Effector CD4-positive, alpha-beta T cell (primary cell): ENCODE measurements around the gene CD19.
"Not testable (repeated sequence)": the region's sequence is repeated elsewhere in the genome, so short reads cannot be mapped to it uniquely, and the experiment has no call there.

Source experiments
- DNase-seq: peaks from one replicate; pipeline ENCODE4 v3.0.0-alpha.2; 2020

The CD19 gene

DNA sequence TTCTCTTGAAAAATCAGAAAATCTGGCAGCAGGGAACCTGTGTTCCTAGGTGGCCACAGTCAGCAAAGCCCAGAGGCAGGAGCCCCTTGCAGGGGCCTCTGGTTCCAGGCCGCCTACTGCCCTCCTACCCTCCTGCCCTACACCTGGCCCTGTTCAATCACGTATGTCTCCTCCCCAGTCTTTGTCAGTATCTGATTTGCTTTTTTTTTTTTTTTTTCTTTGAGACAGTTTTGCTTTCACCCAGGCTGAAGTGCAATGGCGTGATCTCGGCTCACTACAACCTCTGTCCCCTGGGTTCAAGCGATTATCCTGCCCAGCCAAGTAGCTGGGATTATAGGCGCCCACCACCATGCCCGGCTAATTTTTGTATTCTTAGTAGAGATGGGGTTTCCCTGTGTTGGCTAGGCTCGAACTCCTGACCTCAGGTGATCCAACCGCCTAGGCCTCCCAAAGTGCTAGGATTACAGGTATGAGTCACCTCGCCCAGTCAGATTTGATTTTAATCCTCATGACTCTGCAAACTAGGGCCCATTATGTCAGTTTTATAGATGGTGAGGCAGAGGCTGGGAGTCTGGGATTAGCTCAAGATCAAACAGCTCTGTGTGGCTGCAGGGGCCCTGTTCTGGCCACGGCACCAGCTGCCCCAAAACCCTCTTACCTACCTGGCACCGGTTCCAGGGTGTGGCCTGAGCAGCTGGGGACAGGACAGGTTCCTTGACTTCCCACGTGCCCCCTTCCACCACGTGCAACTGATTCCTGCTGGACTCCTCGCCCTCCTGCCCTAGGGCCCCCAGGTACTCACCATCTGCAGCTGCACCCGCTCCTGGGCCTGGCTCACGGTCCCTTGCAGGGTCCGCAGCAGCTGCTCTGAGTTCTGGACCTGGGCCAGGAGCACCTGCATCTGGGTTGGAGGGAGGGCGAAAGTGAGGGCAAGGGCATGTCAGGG, 21.4 kb upstream of the CD19 start:
- no peak for DNase-seq

DNA sequence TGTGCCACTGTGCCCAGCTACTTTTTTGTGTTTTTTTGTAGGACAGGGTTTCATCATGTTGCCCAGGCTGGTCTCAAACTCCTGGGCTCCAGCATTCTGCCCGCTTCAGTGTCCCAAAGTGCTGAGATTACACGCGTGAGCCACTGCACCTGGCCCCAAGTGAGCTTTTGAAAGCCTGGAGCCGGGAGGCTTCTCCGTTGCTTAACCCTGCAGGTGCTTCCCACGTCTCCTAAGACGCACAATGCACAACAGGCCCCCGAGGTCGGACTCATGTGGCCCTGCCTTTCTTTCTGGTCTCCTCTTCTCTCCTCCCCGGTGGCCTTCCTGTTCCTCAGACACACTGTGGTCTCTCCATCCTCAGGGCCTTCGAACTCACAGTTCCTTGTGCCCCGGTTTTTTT, 19.2 kb upstream of the CD19 start:
- no peak for DNase-seq

DNA sequence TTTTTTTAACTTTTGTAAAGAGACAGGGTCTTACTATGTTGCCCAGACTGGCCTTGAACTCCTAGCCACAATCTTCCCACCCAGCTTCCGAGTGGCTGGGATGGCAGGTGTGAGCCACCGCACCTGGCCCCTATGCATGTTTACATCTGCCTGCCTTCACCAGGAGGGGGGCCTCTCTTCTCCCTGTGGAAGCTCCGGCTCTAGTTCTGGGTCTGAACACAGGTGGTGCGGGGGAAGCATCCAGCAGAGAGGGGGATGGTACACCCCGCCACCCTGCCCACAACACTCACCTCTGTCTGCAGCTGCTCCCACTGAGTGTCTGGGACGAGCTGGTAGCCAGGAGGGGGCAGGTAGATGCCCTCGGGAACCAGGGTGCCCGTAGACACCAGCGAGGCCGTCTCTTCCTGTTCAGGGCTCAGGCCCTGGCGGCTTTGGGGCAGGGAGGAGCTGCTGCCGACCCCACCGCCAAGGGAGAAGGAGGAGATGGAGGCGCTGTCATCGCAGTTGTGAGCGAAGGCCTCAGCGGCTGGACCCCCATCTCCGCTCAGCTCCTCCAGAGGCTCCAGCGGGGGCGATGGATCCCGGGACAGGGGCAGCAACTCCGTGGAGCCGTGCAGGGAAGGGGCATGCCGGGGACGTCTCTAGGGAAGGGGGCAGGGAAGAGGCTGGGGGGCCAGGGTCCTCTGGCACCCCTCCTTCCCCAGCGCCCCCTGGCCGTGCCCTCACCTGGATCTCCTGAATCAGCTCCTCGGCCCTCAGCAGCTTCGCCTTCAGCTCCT, 17.6 kb upstream of the CD19 start:
- DNase-seq = no peak

DNA sequence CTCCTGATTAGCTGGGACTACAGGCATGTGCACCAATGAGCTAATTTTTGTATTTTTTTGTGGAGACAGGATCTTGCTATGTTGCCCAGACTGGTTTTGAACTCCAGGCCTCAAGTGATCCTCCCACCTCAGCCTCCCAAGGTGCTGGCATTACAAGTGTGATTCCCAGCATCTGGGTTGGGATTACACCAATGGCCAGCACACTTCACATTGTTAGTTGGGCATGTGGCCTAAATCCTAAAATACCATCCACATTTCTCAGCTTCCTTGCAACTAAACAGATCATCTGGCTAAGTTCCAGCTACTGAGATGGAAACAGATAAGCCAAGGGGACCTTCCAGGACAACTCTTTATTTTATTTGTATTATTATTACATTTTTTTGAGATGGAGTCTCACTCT, 16.6 kb upstream of the CD19 start:
- no peak for DNase-seq

DNA sequence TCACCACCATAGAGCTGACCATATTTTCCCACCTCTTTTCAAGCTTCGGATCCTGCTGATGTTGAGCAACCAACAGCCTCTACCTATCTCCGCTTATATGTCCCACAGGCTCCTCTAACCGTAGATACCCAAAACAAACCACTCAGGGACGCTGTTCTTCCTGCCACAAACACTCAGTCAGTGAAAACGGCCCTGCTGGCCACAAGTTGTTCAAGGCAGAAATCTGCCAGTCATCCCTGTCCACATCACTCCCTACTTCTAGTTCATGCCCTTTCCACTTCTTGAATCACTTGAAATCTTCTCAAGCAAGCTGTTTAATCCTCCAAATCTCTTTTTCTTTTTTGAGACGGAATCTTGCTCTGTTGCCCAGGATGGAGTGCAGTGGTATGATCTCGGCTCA, 14.7 kb upstream of the CD19 start:
- DNase-seq = no peak

DNA sequence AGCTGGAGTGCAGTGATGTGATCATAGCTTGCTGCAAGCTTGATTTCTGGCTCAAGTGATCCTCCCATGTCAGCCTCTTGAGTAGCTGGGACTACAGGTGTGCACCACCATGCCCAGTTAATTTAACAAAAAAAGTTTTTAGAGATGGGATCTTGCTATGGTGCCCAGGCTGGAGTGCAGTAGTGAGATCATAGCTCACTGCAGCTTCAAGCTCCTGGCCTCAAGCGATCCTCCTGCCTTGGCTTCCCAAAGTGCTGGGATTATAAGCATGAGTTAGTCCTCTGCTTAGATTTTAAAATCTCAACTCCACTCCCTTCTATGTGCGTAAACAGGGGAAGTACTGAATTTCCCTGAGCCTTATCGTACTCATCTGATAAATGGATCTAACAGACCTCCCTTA, 13.1 kb upstream of the CD19 start:
- DNase-seq = no peak

DNA sequence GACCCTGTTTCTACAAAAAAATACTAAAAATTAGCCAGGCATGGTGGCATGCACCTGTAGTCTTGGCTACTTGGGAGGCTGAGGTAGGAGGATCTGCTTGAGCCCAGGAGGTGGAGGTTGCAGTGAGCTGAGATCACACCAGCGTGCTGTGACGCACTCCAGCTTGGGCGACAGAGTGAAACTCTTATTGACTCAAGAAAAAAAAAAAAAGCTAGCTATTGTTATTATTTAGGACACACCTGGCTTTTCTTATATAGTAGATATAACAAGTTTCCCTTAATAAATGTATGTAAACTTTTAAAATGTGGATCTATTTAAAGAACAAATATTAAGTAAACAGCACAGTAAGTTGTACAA, 8.6 kb upstream of the CD19 start:
- no peak for DNase-seq

DNA sequence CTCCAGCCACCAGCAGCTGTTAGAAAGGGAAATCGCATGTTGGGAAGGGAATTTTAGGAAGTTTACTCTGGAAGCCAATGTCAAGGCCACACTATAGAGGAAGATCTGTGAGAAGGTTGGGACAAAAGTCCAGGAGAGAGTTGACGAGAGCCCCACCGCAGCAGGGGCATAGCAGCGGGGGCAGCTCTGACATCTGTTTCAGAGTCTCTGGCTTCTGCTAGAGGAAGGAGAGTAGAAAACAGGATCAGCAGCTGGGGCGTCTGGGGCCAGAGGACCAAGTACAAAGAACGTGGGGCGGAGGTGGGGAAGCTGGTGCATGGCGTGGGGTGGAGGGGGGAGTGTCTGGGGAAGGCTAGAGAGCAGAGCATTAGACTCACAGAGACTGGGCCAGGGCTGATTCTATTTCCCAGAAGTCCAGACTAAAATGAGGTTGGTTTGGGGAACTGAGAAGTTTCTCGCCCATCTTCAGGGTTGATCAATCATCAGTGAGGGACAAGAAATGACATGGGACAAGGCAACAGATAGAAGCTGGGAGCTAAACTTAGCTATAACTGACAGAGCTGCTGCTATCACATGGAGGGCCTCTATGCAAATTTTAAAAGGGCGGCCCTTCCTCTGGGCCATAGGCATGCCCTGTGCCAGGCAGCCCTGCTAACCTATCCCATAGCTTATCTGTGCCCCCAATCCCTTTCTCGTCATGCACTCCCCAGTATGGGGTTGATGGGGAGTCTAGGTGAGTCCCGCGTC, 7.9 kb upstream of the CD19 start:
- no peak for DNase-seq

DNA sequence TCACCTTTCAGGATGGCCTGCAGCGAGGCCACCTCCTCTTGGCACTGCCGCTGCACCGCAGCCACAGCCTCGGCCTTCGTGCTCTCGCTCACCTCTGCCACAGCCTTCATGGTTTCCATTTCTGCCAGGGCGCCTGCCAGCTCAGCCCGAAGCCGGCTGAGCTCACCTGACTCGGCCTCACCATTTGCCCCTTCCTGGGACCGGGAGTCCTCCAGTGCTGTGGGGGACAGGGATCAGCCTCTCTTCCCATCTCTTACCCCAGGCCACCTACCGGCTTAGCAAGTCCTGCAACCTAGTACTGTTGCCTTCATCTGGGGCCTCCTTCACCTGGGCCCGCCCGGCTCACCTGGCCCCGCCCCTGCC, 7.4 kb upstream of the CD19 start:
- DNase-seq = no peak

DNA sequence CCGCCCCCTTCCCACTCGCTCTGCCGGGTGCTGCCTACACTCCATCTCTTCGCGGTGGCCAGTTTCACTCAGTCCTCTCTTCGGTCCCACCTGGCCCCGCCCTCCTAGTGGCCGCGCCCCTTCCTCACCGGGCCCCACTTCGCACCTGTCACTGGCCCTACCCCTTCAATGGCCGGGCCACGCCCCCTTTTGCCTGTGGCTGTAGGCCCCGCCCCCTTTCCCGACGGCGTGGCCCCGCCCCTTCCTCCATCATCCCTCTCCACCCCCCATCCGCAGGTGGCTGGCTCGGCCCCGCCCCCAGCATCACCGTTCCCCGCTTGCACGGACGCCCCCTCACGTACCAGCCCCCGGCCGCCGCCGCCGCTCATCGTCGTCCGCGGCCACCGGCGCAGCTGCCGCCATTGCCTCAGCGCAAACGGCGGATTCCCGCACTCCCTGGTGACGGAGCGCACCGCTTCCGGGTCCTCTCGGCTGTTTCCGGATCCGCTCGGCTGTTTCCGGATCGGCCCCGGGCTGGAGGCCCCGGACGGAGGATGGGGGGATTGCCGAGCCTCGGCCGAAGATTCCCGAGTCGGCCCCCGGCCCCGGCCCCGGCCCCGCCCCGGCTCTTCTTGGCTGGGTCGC, 6.9 kb upstream of the CD19 start, which contains the start of gene RABEP2:
TSS of gene RABEP2 (minus strand) at position 477 of the 624 bp plus-strand sequence. CDS start at position 402, 75 bp downstream.
- peak; percentile 93 for DNase-seq

DNA sequence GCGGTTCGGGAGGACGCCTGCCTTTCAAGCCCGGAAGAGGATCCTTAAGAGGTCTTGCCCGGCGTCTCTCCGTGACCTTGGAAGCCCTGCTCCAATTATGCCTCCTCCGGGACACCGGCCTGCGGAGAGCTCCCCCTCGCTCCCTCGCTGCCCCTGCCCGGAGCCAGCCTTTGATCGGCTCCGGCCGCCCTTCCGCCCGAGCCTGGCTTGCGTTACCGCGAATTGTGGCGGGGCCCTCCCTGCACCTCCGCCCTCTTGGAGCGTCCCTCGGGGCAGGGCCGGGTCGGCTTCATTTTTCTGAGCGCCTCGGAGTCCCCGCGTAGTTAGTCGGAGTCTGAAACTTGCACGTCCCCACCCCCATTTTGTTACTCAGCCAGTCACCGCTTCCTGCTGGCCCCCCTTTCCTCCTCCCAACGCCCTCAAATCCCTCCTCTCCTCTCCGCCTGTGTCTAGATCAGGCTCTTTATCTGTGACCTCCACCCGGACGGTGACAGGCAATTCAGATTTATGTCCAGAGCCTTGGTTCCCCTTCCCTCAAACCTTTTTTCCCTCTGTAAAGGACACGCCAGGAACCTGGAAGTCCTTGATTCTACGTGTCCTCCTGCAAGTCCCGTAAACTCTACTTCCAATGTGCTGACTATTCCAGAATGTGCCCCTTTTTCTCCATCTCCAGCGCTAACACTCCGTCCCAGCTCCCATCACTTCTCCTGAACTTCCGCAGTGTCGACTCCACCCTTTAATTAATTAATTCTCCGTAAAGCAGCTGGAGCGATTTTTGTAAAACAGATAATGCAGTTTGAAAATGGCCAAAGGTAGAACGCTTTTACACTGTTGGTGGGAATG, 6.2 kb upstream of the CD19 start:
- peak; percentile 75 for DNase-seq

DNA sequence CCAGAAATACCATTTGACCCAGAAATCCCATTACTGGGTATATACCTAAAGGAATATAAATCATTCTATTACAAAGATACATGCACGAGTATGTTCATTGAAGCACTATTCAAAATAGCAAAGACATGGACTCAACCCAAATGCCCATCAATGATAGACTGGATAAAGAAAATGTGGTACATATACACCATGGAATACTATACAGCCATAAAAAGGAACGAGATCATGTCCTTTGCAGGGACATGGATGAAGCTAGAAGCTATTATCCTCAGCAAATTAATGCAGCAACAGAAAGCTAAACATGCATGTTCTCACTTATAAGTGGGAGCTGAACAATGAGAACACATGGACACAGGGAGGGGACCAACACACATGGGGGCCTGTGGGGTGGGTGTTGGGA, 5.5 kb upstream of the CD19 start:
- not testable (repeated sequence) for DNase-seq

DNA sequence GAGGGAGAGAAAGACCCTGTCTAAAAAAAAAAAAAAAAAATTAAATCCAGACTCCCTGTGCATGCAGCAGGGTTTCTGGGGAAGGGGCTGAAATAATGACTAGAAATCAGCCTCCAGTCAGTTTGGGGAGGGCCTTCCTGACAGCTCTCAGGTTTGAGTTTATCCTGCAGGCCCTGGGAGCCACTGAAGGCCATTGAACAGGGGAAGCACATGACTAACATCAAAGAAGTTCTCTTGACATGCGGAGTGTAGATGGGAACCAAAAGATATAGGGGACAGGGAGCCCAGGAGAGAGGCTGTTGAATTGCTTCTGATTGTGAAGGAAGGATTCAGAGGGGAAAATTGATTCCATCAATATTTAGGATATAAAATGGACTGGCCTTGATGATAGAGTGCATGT, 4.0 kb upstream of the CD19 start:
- no peak for DNase-seq

DNA sequence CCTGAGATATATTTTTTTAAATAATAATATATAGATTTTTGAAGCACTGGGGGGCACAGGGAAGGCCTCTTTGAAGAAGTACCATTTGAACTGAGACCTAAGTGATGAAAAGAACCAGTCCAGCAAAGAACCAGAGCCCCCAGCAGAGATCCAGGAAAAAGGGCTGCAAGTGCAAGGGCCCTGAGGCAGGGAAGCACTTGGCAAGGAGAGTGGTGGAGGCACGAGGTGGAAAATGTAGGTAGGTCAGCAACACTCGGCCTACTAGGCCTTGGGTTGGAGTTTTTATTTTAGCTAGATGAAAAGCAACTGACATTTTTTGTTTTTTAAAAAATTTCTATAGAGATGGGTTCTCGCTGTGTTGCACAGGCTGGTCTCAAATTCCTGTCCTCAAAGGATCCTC, 1.6 kb upstream of the CD19 start:
- DNase-seq = no peak

DNA sequence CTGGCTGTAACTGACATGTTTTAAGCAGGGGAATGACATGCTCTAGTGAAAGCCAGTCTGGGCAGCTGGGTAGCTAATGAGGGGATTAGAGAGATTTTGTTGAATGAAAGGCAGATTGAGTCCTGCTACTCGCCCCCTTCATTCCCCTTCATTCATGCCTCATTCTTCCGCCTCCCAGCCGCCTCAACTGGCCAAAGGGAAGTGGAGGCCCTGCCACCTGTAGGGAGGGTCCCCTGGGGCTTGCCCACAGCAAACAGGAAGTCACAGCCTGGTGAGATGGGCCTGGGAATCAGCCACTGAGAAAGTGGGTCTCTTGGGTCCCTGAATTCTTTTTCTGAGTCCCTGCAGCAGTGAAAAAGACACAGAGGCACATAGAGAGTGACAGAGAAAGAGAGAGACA, 1.1 kb upstream of the CD19 start:
- DNase-seq = no peak

DNA sequence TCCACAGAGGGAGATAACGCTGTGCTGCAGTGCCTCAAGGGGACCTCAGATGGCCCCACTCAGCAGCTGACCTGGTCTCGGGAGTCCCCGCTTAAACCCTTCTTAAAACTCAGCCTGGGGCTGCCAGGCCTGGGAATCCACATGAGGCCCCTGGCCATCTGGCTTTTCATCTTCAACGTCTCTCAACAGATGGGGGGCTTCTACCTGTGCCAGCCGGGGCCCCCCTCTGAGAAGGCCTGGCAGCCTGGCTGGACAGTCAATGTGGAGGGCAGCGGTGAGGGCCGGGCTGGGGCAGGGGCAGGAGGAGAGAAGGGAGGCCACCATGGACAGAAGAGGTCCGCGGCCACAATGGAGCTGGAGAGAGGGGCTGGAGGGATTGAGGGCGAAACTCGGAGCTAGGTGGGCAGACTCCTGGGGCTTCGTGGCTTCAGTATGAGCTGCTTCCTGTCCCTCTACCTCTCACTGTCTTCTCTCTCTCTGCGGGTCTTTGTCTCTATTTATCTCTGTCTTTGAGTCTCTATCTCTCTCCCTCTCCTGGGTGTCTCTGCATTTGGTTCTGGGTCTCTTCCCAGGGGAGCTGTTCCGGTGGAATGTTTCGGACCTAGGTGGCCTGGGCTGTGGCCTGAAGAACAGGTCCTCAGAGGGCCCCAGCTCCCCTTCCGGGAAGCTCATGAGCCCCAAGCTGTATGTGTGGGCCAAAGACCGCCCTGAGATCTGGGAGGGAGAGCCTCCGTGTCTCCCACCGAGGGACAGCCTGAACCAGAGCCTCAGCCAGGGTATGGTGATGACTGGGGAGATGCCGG, 769 bp downstream of the CD19 start:
- DNase-seq = no peak

DNA sequence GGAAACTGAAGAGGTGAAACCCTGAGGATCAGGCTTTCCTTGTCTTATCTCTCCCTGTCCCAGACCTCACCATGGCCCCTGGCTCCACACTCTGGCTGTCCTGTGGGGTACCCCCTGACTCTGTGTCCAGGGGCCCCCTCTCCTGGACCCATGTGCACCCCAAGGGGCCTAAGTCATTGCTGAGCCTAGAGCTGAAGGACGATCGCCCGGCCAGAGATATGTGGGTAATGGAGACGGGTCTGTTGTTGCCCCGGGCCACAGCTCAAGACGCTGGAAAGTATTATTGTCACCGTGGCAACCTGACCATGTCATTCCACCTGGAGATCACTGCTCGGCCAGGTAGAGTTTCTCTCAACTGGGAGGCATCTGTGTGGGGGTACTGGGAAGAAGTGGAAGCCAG, 1.4 kb downstream of the CD19 start:
- DNase-seq = no peak

DNA sequence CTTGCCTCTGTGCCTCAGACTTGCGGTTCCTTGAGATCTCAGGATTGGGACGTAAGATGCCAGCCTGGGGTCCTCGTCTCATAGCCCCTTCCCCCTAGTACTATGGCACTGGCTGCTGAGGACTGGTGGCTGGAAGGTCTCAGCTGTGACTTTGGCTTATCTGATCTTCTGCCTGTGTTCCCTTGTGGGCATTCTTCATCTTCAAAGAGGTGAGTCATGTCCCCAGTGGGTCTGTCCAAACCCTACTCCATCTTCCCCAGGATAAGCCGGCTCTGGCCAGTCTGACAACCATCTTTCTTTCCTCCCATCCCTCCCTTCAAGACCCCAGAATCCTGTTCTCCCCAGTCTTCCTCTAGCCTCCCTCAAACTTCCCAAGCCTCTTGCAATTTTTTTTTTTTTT, 3.6 kb downstream of the CD19 start:
- no peak for DNase-seq

DNA sequence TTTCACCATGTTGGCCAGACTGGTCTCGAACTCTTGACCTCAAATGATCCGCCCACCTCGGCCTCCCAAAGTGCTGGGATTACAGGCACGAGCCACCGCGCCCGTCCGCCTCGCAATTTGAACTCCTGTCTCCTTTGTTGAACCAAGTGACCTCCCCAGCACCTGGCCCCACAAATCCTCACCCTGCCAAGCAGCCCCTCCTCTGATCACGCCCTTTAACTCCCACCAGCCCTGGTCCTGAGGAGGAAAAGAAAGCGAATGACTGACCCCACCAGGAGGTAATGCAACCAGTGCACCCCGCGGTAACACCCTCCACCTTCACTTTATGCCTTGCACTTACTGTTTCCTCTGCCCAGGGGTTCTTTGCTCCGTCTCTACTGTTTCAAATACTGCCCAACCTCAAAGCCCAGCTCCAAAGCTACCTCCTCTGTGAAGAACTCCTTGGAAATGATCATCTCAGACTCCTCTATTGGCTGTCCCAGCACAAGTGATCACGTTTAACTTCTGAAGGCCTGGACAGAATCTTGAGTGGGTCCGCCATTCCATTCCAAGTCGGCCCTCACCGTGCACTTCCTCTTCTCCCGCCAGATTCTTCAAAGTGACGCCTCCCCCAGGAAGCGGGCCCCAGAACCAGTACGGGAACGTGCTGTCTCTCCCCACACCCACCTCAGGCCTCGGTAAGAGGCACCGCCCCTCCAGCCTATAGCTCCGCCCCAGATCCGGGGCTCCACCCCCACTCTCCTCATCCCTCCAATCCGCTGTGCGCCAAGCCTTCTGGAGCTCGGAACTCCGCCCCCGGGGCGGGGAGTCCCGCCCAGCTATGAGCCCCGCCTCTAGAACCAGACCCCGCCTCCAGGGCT, 4.4 kb downstream of the CD19 start:
- peak; percentile 73 for DNase-seq

DNA sequence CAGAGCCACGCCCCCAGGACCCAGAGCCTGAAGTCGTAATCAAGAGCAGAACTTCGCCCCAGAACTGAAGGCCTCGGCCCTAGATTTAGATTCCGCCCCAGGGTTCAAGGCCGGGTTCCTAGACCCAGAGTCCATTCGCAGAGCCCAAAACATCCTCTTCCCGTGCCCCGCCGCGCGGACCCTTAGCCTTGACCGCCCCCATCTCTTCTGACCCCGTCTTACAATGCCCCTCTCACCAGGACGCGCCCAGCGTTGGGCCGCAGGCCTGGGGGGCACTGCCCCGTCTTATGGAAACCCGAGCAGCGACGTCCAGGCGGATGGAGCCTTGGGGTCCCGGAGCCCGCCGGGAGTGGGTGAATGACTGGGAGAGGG, 5.0 kb downstream of the CD19 start:
- DNase-seq = no peak
